Kidney (tissue), 14 donors: ENCODE measurements around the gene RXRA. TPM values are rescaled to one million over a fixed set of nuclear protein-coding genes. Genes with fewer than 3 reads are reported as not detected.

Source experiments
- DNase-seq, 5 donors: peaks; one replicate each; pipeline ENCODE4 v3.0.0-alpha.2; 2013 to 2020
- FAIRE-seq: peaks from 2 replicates; lab custom pipeline; 2012; peaks lifted over from hg19 to GRCh38; lab: Jason Lieb, UNC
- H3K27ac ChIP-seq, 2 donors: one replicate each; pipeline ENCODE4 v1.7.0; 2013; ENCODE audit warnings: low read depth in 2 of 2, low read length in 2 of 2, inconsistent platforms in 1 of 2
- H3K27me3 ChIP-seq: one replicate; pipeline ENCODE4 v1.7.1; 2013; ENCODE audit warnings: low read length, inconsistent platforms; ENCODE audit not compliant: control insufficient read depth, insufficient read depth
- H3K36me3 ChIP-seq, 3 donors: one replicate each; pipeline versions ENCODE4 v1.7.0 to v1.7.1; 2013; ENCODE audit warnings: low read length in 3 of 3, control low read depth in 1 of 3, inconsistent platforms in 1 of 3; ENCODE audit not compliant: insufficient read depth in 3 of 3, control insufficient read depth in 2 of 3
- H3K4me1 ChIP-seq, 3 donors: one replicate each; pipeline versions ENCODE4 v1.7.0 to v1.7.1; 2013; ENCODE audit warnings: low read length in 3 of 3, inconsistent platforms in 1 of 3, low read depth in 1 of 3; ENCODE audit not compliant: control insufficient read depth in 2 of 3, insufficient read depth in 2 of 3
- H3K4me3 ChIP-seq, 3 donors: one replicate each; pipeline versions ENCODE4 v1.7.0 to v1.8.1; 2013; ENCODE audit warnings: low read length in 3 of 3, control low read depth in 1 of 3, inconsistent platforms in 1 of 3
- H3K9ac ChIP-seq, 3 donors: one replicate each; pipeline versions ENCODE4 v1.7.0 to v1.7.1; 2013; ENCODE audit warnings: low read length in 3 of 3, control low read depth in 1 of 3, inconsistent platforms in 1 of 3
- H3K9me3 ChIP-seq, 3 donors: one replicate each; pipeline versions ENCODE4 v1.7.0 to v1.7.1; 2013; ENCODE audit warnings: low read length in 3 of 3, control low read depth in 1 of 3, inconsistent platforms in 1 of 3; ENCODE audit not compliant: control insufficient read depth in 2 of 3, insufficient read depth in 1 of 3
- CTCF ChIP-seq: IDR thresholded peaks from 3 replicates; pipeline ENCODE4 v1.5.1; 2012; ENCODE audit warnings: mild to moderate bottlenecking, moderate library complexity, borderline replicate concordance; ENCODE audit not compliant: insufficient read depth; ENCODE audit errors: extremely low read depth
- intact Hi-C: fragments of 100-400 bp; cut with DNase I; formaldehyde crosslinking; loops from one replicate; pipeline ENCODE4 v1.11.1; 2022
- polyA plus RNA-seq: library from polyadenylated mRNA; stranded (reverse); fragments of 350-450 nt; fragmentation: Illumina TruSeq; extraction: RNeasy Lipid Tissue Mini Kit (QIAGEN cat#74804); gene quantifications from one replicate; pipeline ENCODE4 v1.2.3, GENCODE V29; 2014; ENCODE audit warnings: low read depth, low replicate concordance; ENCODE audit not compliant: insufficient read depth
- total RNA-seq: library from RNA; stranded (reverse); fragmentation: NEBNext Ultra II Directional; extraction: Animal tissue kit (Norgen Biotek cat#: 25700); gene quantifications from one replicate; pipeline ENCODE4 v1.2.1, GENCODE V29; 2021
- donor health status: control.
- donor health status: control.
- donor health status: control.
- donor health status: control.
- donor health status: control.
- donor health status: DM: yes; HTN: yes; CAD: no.
- donor health status: Normal renal cell carcinoma (clear cell type).

Gene RXRA
- total and polyA plus RNA-seq, 2 donors from 2014 or later = 24.0 to 49.5 TPM

DNA sequence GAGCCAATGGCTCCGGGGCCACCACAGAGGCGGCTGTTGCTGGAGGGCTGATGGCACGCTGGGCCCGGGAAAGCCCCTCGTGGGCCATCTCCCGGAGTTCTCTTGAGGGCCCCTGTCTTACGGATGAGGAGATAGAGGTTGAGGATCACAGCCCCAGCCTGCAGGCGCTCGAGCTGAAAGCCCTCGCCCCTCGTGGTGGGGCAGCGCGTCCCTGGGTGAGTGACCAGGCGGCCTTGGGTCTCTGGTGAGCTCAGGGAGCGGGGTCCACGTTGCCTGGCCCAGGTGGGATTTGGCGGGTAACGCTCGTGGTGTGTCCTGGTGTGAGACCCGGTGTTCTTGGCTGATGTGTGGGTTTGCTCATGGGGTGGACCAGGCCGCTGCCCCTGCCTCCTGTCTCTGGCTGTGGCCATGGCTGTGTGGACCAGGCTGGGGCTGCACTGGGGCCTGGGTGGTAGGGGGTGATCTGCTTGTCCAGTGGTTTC lies 38.9 kb downstream of the RXRA start:
- Histone ChIP-seq H3K27ac (peak overlapping the region in 1 of 2 donors; percentile 32), H3K36me3 (no peaks in the 10 kb centered on the region), H3K4me1 (peaks cover 3 to 72% (median 35%) of the 10 kb centered on the region in 3 donors), H3K4me3 (no peak overlapping the region), H3K9ac (no peak overlapping the region), H3K9me3 (peaks cover 0 to 2% (median 0%) of the 10 kb centered on the region in 3 donors), H3K27me3 (no peaks in the 10 kb centered on the region)
- intact Hi-C loops = no loop called here
- no peak for TF ChIP-seq CTCF
- DNase-seq = no peak
- no peak for FAIRE-seq

- peak in 1 of 5 donors; percentile 48 for DNase-seq
- no peaks in the 10 kb centered on the region for H3K36me3 ChIP-seq
- H3K9ac ChIP-seq = peak overlapping the region in 1 of 3 donors; percentile 19
- peaks cover 3 to 73% (median 41%) of the 10 kb centered on the region in 3 donors for H3K4me1 ChIP-seq
- no peaks in the 10 kb centered on the region for H3K27me3 ChIP-seq
- no peak overlapping the region for H3K4me3 ChIP-seq
- no peak for FAIRE-seq
- intact Hi-C loops = no loop called here
- peaks cover 0 to 2% (median 0%) of the 10 kb centered on the region in 3 donors for H3K9me3 ChIP-seq
- peak overlapping the region; percentile 63 to 77 for H3K27ac ChIP-seq
- TF ChIP-seq CTCF = no peak
Observed at GRCh38 chr9:134365791-134366222, 39.6 kb downstream of the RXRA start.

DNA sequence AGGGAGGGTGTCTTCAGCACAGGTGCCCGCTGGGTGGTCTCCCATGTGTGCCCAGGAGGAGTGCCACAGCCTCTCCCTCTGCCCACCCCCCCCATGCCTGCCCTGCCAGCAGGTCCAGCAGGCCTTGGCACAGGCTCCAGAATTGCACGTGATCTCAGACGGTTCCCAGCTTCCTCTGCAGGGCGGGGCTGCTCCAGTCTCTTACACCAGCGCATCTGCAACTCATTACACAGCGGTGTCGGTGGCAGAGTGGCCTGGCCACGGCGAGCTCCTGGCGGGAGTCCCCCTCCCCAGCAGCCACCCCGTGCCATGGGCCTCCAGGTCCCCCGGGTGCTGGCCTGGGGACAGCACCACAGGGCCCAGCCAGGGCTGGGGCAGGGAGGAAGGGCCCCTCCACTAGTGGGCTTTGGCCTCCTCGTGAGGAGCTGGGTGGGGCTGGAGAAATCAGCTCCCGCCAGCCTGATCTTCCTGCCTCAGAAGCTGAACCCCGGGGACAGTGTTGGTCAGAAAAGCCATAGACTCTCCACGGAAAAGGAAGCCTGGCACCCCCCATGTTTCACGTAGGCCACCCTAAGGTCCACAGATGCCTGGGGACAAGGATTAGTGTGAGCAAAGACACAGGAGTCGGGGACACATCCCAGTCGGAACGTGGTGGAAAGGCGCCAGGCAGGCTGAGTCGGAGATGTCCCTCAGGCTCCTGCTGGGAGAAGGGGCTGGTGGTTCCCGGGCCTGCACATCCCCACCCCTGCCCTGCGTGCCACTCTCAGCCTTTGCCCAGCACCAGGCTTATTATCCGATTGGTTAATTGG lies 40.2 kb downstream of the RXRA start:
- Histone ChIP-seq H3K36me3 (no peaks in the 10 kb centered on the region), H3K27ac (peak overlapping the region; percentile 63 to 77), H3K9me3 (peaks cover 0 to 2% (median 0%) of the 10 kb centered on the region in 3 donors), H3K4me3 (no peak overlapping the region), H3K4me1 (peaks cover 3 to 72% (median 43%) of the 10 kb centered on the region in 3 donors), H3K9ac (peak overlapping the region in 1 of 3 donors; percentile 46), H3K27me3 (no peaks in the 10 kb centered on the region)
- no peak for FAIRE-seq
- DNase-seq = peak in 4 of 5 donors; percentile 42 to 94 (median 76)
- intact Hi-C loops = no loop called here
- no peak for TF ChIP-seq CTCF
